ENCODE measurements around the gene ZKSCAN3.

Gene ZKSCAN3

GRCh38 chr6:28410767-28411166 is 61.0 kb downstream of the ZKSCAN3 start:
- DNase-seq (ENCODE audit: extremely low spot score): no peak
- ChIA-PET CTCF (no interaction called here), POLR2A (no interaction called here)
- TF ChIP-seq CTCF (IDR thresholded peaks at IDR 0.05; ENCODE audit: control extremely low read depth, extremely low read depth, low read depth, missing control alignments): no peak

DNA sequence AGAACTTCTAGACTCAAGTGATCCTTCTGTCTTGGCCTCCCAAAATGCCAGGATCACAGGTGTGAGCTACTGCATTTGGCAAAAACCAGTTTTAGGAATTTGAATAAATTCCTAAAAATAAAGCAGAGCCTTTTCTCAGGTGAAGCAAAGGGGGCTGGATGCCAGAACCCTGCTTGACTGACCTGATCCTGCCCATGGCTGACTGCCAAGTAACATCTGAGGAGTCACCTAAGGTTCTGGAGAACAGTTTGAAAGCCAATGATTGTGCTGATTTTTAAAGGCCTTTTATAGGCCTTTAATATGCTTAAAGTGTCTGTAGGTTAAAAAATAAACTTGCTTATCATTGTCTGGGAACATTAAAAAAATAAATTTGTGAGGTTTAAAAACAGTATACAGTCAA is 63.9 kb downstream of the ZKSCAN3 start:
- CTCF ChIA-PET: no interaction called here

More for the DNA sequence above, 63.9 kb downstream of the ZKSCAN3 start:
- POLR2A ChIA-PET: no interaction called here
- no peak for TF ChIP-seq CTCF (IDR thresholded peaks at IDR 0.05; ENCODE audit: control extremely low read depth, extremely low read depth, low read depth, missing control alignments)
- no peak for DNase-seq (ENCODE audit: extremely low spot score)

All from GM10248 (cell line).